ENCODE data around the gene YPEL2. TPM values are rescaled to one million over a fixed set of nuclear protein-coding genes. Genes with fewer than 3 reads are reported as not detected.
"Not testable (repeated sequence)": the region's sequence is repeated elsewhere in the genome, so short reads cannot be mapped to it uniquely, and the experiment has no call there.

The YPEL2 gene
- total and polyA plus RNA-seq, 9 donors, result 6.6 to 28.1 (median 10.6) TPM

DNA sequence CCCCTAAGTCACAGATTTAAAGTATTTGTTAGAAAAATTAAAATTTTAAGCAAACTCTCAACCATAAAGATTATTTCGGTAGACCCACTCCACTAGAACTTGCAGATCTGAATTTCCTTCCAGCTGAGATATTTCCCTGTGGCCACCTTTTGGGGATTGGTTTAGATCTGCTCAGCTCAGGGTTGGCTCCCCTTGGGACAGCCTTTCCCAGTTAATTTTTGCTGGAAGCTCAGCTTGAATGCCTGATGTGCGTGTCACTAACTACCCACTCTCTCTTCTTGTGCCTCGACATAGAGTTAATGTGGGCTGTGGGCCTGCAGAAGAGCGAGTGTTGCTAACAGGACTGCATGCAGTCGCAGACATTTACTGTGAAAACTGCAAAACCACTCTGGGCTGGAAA, 57.6 kb downstream of the YPEL2 start:
- no peaks in the 10 kb centered on the region for H3K27me3 ChIP-seq
- no peaks in the 10 kb centered on the region for H3K9me3 ChIP-seq
- no peak overlapping the region for H3K4me3 ChIP-seq
- no peak for DNase-seq
- TF ChIP-seq, protein P1, sequence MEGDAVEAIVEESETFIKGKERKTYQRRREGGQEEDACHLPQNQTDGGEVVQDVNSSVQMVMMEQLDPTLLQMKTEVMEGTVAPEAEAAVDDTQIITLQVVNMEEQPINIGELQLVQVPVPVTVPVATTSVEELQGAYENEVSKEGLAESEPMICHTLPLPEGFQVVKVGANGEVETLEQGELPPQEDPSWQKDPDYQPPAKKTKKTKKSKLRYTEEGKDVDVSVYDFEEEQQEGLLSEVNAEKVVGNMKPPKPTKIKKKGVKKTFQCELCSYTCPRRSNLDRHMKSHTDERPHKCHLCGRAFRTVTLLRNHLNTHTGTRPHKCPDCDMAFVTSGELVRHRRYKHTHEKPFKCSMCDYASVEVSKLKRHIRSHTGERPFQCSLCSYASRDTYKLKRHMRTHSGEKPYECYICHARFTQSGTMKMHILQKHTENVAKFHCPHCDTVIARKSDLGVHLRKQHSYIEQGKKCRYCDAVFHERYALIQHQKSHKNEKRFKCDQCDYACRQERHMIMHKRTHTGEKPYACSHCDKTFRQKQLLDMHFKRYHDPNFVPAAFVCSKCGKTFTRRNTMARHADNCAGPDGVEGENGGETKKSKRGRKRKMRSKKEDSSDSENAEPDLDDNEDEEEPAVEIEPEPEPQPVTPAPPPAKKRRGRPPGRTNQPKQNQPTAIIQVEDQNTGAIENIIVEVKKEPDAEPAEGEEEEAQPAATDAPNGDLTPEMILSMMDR (IDR thresholded peaks at IDR 0.05), result no peak
- TF ChIP-seq POLR2A (IDR thresholded peaks at IDR 0.05) (no peak), EP300 (IDR thresholded peaks at IDR 0.05) (no peak)
- WGBS, 3 donors, result 80 to 89% (median 88%) methylated on average over 5 of the region's 5 CpGs
- H3K4me1 ChIP-seq (ENCODE audit: insufficient read depth), result peaks cover 10% of the 10 kb centered on the region
- no peak overlapping the region for H3K27ac ChIP-seq
- no peaks in the 10 kb centered on the region for H3K36me3 ChIP-seq
- intact Hi-C loops (cut with DNase I), result no loop called here

DNA sequence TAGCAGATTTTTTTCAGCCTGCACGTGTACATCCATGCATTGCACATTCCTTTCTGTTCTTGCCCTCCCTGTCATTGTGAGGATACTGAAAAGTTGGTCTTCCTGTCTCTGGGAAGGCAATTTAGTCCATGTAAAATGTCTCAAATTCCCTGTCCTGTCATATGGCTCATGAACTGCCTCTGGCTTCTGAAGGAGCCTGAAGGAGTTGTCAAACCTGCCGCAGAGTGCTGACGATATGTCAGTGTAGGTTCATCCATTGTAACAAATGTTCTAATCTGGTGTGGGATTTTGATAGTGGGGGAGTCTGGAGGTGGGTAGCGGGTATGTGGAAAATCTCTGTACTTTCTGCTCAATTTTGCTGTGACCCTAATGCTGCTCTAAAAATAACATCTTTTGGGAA, 59.6 kb downstream of the YPEL2 start:
- no peaks in the 10 kb centered on the region for H3K36me3 ChIP-seq
- peaks cover 10% of the 10 kb centered on the region for H3K4me1 ChIP-seq (ENCODE audit: insufficient read depth)
- intact Hi-C loops (cut with DNase I), result no loop called here
- no peaks in the 10 kb centered on the region for H3K9me3 ChIP-seq
- H3K27me3 ChIP-seq, result no peaks in the 10 kb centered on the region
- no peak overlapping the region for H3K27ac ChIP-seq
- TF ChIP-seq EP300 (IDR thresholded peaks at IDR 0.05) (no peak), POLR2A (IDR thresholded peaks at IDR 0.05) (no peak)
- TF ChIP-seq, protein P1 (IDR thresholded peaks at IDR 0.05), result no peak
- 81 to 83% (median 82%) methylated on average over 4 of the region's 4 CpGs for WGBS, 3 donors
- no peak overlapping the region for H3K4me3 ChIP-seq
- no peak for DNase-seq

DNA sequence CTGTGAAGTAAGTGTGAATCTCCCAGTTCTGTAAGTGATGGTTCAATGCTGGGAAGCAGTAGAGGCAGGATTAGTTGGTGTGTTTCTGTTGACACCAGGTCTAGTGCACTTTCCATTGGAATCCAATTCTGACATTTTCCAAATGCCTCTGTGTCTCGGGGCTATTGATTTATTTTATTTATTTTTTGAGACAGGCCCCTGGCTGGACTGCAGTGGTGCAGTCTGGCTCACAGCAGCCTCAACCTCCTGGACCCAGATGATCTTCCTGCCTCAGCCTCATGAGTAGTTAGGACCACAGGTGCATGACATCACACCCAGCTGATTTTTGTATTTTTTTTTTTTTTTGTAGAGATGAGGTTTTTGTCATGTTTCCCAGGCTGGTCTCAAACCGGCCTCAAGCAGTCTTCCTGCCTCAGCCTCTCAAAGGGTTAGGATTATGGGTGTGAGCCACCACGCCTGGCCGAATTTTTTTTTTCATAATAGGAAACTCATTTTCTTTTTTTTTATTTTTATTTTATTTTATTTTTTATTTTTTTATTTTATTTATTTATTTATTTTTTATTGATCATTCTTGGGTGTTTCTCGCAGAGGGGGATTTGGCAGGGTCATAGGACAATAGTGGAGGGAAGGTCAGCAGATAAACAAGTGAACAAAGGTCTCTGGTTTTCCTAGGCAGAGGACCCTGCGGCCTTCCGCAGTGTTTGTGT, 61.7 kb downstream of the YPEL2 start:
- WGBS, 3 donors, result 79 to 88% (median 84%) methylated on average over 5 to 6 of the region's 7 CpGs
- TF ChIP-seq, protein P1 (IDR thresholded peaks at IDR 0.05), result no peak
- no peak for TF ChIP-seq EP300 (IDR thresholded peaks at IDR 0.05)
- no peak for TF ChIP-seq POLR2A (IDR thresholded peaks at IDR 0.05)
- peaks cover 4% of the 10 kb centered on the region for H3K4me1 ChIP-seq (ENCODE audit: insufficient read depth)
- intact Hi-C loops (cut with DNase I), result no loop called here
- H3K36me3 ChIP-seq, result no peaks in the 10 kb centered on the region
- H3K4me3 ChIP-seq, result no peak overlapping the region
- no peaks in the 10 kb centered on the region for H3K9me3 ChIP-seq
- H3K27me3 ChIP-seq, result no peaks in the 10 kb centered on the region
- no peak overlapping the region for H3K27ac ChIP-seq
- DNase-seq, result no peak

DNA sequence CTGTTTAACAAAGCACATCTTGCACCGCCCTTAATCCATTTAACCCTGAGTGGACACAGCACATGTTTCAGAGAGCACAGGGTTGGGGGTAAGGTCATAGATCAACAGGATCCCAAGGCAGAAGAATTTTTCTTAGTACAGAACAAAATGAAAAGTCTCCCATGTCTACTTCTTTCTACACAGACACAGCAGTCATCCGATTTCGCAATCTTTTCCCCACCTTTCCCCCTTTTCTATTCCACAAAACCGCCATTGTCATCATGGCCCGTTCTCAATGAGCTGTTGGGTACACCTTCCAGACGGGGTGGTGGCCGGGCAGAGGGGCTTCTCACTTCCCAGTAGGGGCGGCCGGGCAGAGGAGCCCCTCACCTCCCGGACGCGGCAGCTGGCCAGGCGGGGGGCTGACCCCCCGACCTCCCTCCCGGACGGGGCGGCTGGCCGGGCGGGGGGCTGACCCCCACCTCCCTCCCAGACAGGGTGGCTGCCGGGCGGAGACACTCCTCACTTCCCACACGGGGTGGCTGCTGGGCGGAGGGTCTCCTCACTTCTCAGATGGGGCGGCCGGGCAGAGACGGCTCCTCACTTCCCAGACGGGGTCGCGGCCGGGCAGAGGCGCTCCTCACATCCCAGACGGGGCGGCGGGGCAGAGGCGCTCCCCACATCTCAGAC, 62.4 kb downstream of the YPEL2 start:
- H3K4me1 ChIP-seq (ENCODE audit: insufficient read depth); intact Hi-C loops (cut with DNase I); H3K27me3 ChIP-seq; H3K4me3 ChIP-seq; H3K9me3 ChIP-seq; H3K36me3 ChIP-seq; DNase-seq; H3K27ac ChIP-seq: not testable (repeated sequence)
- WGBS, 3 donors, result 93 to 95% (median 95%) methylated on average over 31 to 34 of the region's 35 CpGs
